Stimulated activated CD4-positive, alpha-beta T cell treated with anti-CD3 and anti-CD28 coated beads, Interleukin-4, amount 100 ng/mL, for 24 hours (primary cell): ENCODE measurements around the gene RPRD1B.

Source experiments
- DNase-seq: peaks from one replicate; pipeline ENCODE4 v3.0.0-alpha.2; 2020

RPRD1B gene

DNA sequence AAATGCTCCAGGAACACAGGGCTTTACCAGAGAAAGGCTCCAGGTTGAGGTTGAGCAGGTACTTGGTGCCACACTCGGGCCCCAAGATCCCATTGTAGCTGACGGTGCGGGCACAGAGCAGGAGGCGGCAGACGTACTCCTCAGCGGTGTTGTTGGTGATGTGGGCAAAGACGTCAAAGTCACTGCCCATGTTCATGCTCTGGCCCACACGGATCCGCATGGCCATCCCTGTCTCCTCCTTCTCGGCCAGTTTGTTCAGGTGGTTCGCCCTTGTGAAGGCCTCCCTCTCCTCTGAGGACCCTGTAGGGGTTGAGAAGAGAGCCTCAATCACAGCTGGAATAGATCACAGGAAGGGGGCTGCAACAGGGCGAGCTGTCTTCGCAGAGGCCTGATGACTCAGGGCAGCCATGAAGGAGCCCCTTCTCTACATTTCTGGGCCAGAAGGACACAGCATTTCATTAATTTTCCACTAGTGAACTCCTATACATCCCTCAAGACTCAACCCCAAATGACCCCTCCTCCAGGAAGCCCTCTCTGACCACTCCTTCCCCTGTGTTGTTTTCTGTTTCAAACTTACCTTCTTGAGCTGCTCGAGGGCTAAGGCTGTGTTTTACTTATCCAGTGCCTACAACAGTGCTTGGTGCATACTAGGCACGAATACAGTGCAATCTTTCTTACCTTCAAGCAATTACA is 104.7 kb downstream of the RPRD1B start:
- DNase-seq, result no peak

DNA sequence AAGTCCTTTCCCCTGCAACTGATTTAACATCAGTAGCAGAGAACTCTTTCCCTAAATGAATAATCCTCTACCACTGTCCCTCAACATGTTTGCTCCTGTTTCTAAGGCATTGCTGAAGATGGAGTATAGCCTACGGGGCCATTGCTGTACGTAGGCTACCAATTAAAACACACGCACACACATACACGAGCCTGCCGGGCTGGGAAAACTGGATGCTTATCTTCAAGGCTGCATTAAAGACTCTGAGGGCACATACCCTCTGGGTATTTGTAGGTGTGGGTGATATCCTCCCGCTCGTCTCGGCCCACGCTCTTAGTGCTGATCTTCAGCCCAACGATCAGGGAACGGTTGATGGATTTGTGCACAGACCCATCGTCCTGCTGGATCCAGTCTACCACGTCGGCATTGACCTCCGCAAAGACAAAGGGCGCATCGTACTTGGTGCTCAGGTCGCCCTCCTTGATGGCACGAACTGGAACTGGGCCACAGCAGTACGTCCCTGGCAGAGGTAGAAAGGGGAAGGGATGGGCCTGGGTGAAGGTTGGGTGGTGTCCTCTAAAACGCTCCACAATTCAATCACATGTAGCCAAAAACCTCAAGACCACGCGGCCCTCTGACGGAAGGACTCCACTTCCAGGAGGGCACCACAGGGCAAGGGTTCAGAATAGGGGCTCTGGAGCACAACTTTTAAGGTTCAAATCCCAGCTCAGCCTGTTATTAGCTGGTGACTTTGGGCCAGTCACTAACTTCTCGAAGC is 105.8 kb downstream of the RPRD1B start:
- DNase-seq, result no peak

DNA sequence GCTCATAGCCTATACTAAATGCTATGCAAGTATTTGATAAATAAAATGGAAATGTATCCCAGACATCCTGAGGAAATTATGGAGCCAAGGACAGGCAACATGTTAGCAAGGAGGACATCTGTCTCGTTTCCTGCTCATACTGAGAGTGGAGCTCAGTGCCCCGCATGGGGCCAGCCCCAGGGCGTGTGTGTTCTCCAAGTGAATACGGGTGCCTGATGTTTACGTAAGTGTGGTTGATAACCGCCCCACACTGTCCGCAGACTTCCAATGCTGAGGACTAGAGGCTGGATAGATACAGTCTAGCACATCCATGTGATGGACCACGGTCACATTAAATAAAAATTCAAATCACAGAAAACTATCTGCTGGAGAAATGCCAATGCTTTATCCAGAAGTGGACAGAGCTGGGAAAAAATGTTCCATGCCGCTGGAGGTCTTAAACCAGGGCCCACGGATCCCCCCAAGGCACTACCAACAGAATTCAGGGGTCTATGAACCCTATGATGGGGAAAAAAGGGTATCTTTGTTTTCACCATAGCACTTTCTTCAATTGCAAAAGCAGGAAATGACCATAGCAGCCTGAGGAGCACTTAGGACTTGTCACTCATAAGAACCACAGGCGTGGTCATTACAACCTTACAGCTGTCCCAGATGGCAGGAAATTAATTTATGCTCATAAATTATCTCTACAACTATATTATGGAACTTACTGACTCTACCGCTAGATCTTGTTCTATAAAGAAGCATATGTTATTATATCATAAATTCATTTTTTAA is 106.6 kb downstream of the RPRD1B start:
- DNase-seq, result no peak

DNA sequence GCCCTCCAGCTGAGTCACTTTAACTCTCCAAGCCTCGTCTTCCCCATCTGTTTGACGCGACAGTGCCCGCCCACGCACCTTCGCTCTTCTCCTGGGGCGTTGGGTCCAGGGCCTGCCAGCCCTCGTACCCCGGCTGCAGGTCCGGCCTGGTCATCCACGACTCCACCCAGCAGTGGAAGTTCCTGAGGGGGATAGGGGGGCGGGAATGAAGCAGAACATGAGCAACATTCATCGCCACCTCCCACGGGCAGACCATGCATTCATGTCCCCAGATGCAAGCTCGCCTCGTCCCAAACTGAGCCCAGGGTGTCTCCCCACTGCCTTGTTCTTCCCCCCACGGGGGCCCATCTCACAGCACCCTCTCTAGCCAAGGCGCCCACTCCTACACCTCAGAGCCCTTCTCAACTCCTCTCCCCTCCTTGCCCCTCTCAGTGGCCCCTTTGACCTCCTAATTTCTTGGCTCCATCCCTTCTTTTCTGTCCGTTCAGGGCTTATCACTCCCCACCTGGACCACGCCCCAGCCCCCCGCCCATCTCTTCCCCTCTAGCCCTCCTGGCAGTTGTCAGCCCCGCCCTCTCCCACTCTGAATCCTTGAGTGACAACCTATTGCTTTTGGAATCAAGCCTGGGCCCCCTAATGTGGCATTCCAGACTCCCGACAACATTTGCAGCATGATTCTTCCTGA is 107.8 kb downstream of the RPRD1B start:
- DNase-seq, result no peak
